GM12878 (cell line): ENCODE data around the gene JDP2. TPM values are rescaled to one million over a fixed set of nuclear protein-coding genes. Genes with fewer than 3 reads are reported as not detected.

Source experiments
- ATAC-seq: fragments of 200-7000 bp; cut with Tn5 transposase; 3 replicates; pipeline ENCODE4 v1.9.1; 2020; ENCODE audit warnings: mild to moderate bottlenecking, moderate library complexity
- BruUV-seq: library from RNA; stranded (reverse); fragments of 400-500 nt; replicated peaks from 2 replicates; lab custom pipeline; 2021; lab: Mats Ljungman, UMichigan
- CTCF ChIA-PET: fragments of 300-600 bp; sonication (Branson Sonifier 250); formaldehyde crosslinking; extraction: SDS; loops from one replicate; lab custom pipeline; 2021; ENCODE audit warnings: inconsistent platforms; lab: Yijun Ruan, JAX
- POLR2A ChIA-PET: fragments of 350-600 bp; formaldehyde crosslinking; extraction: SDS; loops from one replicate; lab custom pipeline; 2021; ENCODE audit warnings: inconsistent platforms; lab: Charles Lee
- RAD21 ChIA-PET: fragments of 300-600 bp; sonication (Branson Sonifier 250); formaldehyde crosslinking; loops from one replicate; lab custom pipeline; 2023; ENCODE audit warnings: antibody characterized with exemption; ENCODE audit not compliant: unreplicated experiment; lab: Charles Lee
- SMC1A ChIA-PET: fragments of 300-600 bp; sonication (Branson Sonifier 250); formaldehyde crosslinking; loops from one replicate; lab custom pipeline; 2023; ENCODE audit not compliant: unreplicated experiment, uncharacterized antibody; lab: Charles Lee
- DNase-seq: peaks from one replicate; pipeline ENCODE4 v3.0.0-alpha.2; 2011; ENCODE audit warnings: low read depth, low spot score
- FAIRE-seq: peaks from 3 replicates; lab custom pipeline; 2011; peaks lifted over from hg19 to GRCh38; lab: Jason Lieb, UNC
- H2AFZ ChIP-seq: 2 replicates; pipeline ENCODE4 v1.6.0; 2011; ENCODE audit warnings: low read depth, low read length, control low read depth; ENCODE audit not compliant: control insufficient read depth
- H3K27ac ChIP-seq: 2 replicates; pipeline ENCODE4 v1.5.1; 2011; ENCODE audit warnings: control low read depth; ENCODE audit not compliant: control insufficient read depth, insufficient read depth
- H3K27me3 ChIP-seq, 2 experiments: replicated peaks in 1 of 2; 2 replicates each; pipeline versions ENCODE4 v1.6.0 to v1.6.1; 2011; ENCODE audit warnings: low read length in 1 of 2; ENCODE audit not compliant: control insufficient read depth in 2 of 2, insufficient read depth in 2 of 2
- H3K36me3 ChIP-seq, 2 experiments: 2 replicates each; pipeline ENCODE4 v1.5.1; 2011; ENCODE audit warnings: low read length in 1 of 2; ENCODE audit not compliant: control insufficient read depth in 2 of 2, insufficient read depth in 2 of 2
- H3K4me1 ChIP-seq: 2 replicates; pipeline ENCODE4 v1.6.1; 2011; ENCODE audit warnings: mild to moderate bottlenecking, low read length, moderate library complexity, mixed read lengths; ENCODE audit not compliant: control insufficient read depth, insufficient read depth
- H3K4me2 ChIP-seq: 2 replicates; pipeline ENCODE4 v1.6.0; 2011; ENCODE audit warnings: control low read depth; ENCODE audit not compliant: control insufficient read depth, insufficient read depth
- H3K4me3 ChIP-seq: fragments of 200-600 bp; sonication (generic); 2 replicates; pipeline ENCODE4 v1.5.1; 2016
- H3K79me2 ChIP-seq: 2 replicates; pipeline ENCODE4 v1.6.0; 2011; ENCODE audit warnings: low read length; ENCODE audit not compliant: control insufficient read depth, insufficient read depth
- H3K9ac ChIP-seq: 2 replicates; pipeline ENCODE4 v1.8.0; 2011; ENCODE audit warnings: low read length, control low read depth, mixed read lengths; ENCODE audit not compliant: control insufficient read depth, insufficient read depth
- H3K9me3 ChIP-seq: replicated peaks from 3 replicates; pipeline ENCODE4 v1.5.1; 2011; ENCODE audit warnings: mild to moderate bottlenecking, low read length; ENCODE audit not compliant: control insufficient read depth, insufficient read depth
- H4K20me1 ChIP-seq: 2 replicates; pipeline ENCODE4 v1.6.0; 2011; ENCODE audit not compliant: control insufficient read depth, insufficient read depth
- ATF2 ChIP-seq: IDR thresholded peaks from 2 replicates; pipeline ENCODE4 v1.6.1; 2012; ENCODE audit warnings: low read length, inconsistent platforms
- ATF7 ChIP-seq: fragments of 450-650 bp; IDR thresholded peaks from 2 replicates; pipeline ENCODE4 v1.6.1; 2016; ENCODE audit warnings: low read depth, mild to moderate bottlenecking
- EED ChIP-seq: sonication (generic); IDR thresholded peaks from 2 replicates; pipeline ENCODE4 v1.6.1; 2016; ENCODE audit warnings: antibody characterized with exemption, low read depth
- EZH2 ChIP-seq: IDR thresholded peaks from 2 replicates; pipeline ENCODE4 v1.6.1; 2012; ENCODE audit warnings: low read depth, mild to moderate bottlenecking, control low read depth, inconsistent platforms, low read length, borderline replicate concordance; ENCODE audit not compliant: control insufficient read depth
- HCFC1 ChIP-seq: fragments of 150-350 bp; IDR thresholded peaks from 2 replicates; pipeline ENCODE4 v1.6.1; 2014; ENCODE audit warnings: low read length
- IKZF1 ChIP-seq: fragments of 450-650 bp; conservative IDR thresholded peaks from 2 replicates; pipeline ENCODE4 v1.6.1; 2017; ENCODE audit warnings: antibody characterized with exemption, mild to moderate bottlenecking
- MTA2 ChIP-seq: fragments of 450-650 bp; IDR thresholded peaks from 2 replicates; pipeline ENCODE4 v1.6.1; 2016; ENCODE audit warnings: low read depth, mild to moderate bottlenecking, moderate library complexity
- MXI1 ChIP-seq: fragments of 150-350 bp; IDR thresholded peaks from 2 replicates; pipeline ENCODE4 v1.6.1; 2011; ENCODE audit warnings: low read depth, mild to moderate bottlenecking, inconsistent platforms, low read length, improper control_type of control experiment
- NRF1 ChIP-seq: conservative IDR thresholded peaks from 2 replicates; pipeline ENCODE4 v1.6.1; 2011; ENCODE audit warnings: mild to moderate bottlenecking, low read depth, low read length, improper control_type of control experiment
- PAX5 ChIP-seq: IDR thresholded peaks from 2 replicates; pipeline ENCODE4 v1.6.1; 2011; ENCODE audit warnings: low read depth, low read length, borderline replicate concordance
- PAX8 ChIP-seq: fragments of 450-650 bp; IDR thresholded peaks from 2 replicates; pipeline ENCODE4 v1.6.1; 2017; ENCODE audit warnings: mild to moderate bottlenecking, moderate library complexity
- POLR2A ChIP-seq: IDR thresholded peaks from 2 replicates; pipeline ENCODE4 v1.6.1; 2011; ENCODE audit warnings: low read depth, mild to moderate bottlenecking, low read length
- RAD51 ChIP-seq: fragments of 450-650 bp; IDR thresholded peaks from 2 replicates; pipeline ENCODE4 v1.6.1; 2016; ENCODE audit warnings: moderate library complexity, mild to moderate bottlenecking, inconsistent platforms
- RELB ChIP-seq: fragments of 450-650 bp; IDR thresholded peaks from 2 replicates; pipeline ENCODE4 v1.6.1; 2017; ENCODE audit warnings: low read depth, mild to moderate bottlenecking, moderate library complexity
- SMAD5 ChIP-seq: IDR thresholded peaks from 2 replicates; pipeline ENCODE4 v1.6.1; 2016; ENCODE audit warnings: antibody characterized with exemption, low read depth
- SRF ChIP-seq, 2 experiments: IDR thresholded peaks; 2 replicates each; pipeline ENCODE4 v1.6.1; 2011; ENCODE audit warnings: low read depth in 2 of 2, low read length in 2 of 2, mild to moderate bottlenecking in 1 of 2, moderate library complexity in 1 of 2
- TCF12 ChIP-seq: IDR thresholded peaks from 2 replicates; pipeline ENCODE4 v1.6.1; 2011; ENCODE audit warnings: low read depth, mild to moderate bottlenecking, low read length
- ZBTB11 ChIP-seq: fragments of 450-650 bp; formaldehyde crosslinking; IDR thresholded peaks from 2 replicates; pipeline ENCODE4 v1.5.0; 2022; ENCODE audit warnings: mild to moderate bottlenecking, missing genetic modification characterization
- ZNF217 ChIP-seq: fragments of 450-650 bp; IDR thresholded peaks from 2 replicates; pipeline ENCODE4 v1.6.1; 2017; ENCODE audit warnings: antibody characterized with exemption, mild to moderate bottlenecking
- ZSCAN29 ChIP-seq: fragments of 450-650 bp; IDR thresholded peaks from 2 replicates; pipeline ENCODE4 v1.6.1; 2017; ENCODE audit warnings: mild to moderate bottlenecking, moderate library complexity
- WGBS: methylation state at CpG from one replicate; pipeline ENCODE4 v1.1.6; 2016; ENCODE audit warnings: low lambda C conversion rate; ENCODE audit not compliant: insufficient replicate concordance, insufficient coverage; ENCODE audit errors: missing lambda C conversion rate; 5-methylcytosine and 5-hydroxymethylcytosine counted together
- in situ Hi-C: fragments of 300-500 bp; cut with MboI; formaldehyde crosslinking; loops from 9 replicates; pipeline ENCODE4 v1.14.3; 2018; ENCODE audit warnings: mixed read lengths
- intact Hi-C: fragments of 100-400 bp; cut with micrococcal nuclease; formaldehyde crosslinking; loops from one replicate; pipeline ENCODE4 v1.14.2; 2022; ENCODE audit not compliant: unreplicated experiment
- polyA plus RNA-seq, 11 experiments: library from polyadenylated mRNA; depleted of rRNA in 4 of 11; unstranded in 6 of 11; stranded (reverse) in 5 of 11; fragments of >200 nt; fragmentation: Nextera tagmentation in 4 of 11; fragmentation: Illumina TruSeq in 1 of 11; extraction: Ambion mirVana in 4 of 11; extraction: Trizol in 1 of 11; gene quantifications; 1 replicate in 1 of 11; 2 replicates in 10 of 11; pipeline versions ENCODE4 v1.2.1 to v1.2.3, GENCODE V29; 2011 to 2016; ENCODE audit warnings: inconsistent platforms in 2 of 11, missing spikeins in 2 of 11, low read depth in 1 of 11
- total RNA-seq, 4 experiments: library from RNA; depleted of rRNA in 3 of 4; stranded (reverse); fragments of >200 nt in 3 of 4; fragmentation: Illumina TruSeq in 1 of 4; extraction: Trizol in 1 of 4; gene quantifications; 2 replicates each; pipeline versions ENCODE4 v1.2.1 to v1.2.3, GENCODE V29; 2013 to 2021

Gene JDP2
- total and polyA plus RNA-seq, 10 of the 15 experiments (the other 5 are each of a cell fraction or from before 2014, with no cell fraction given), result 0.71 to 21.3 (median 11.2) TPM

- H2AFZ ChIP-seq, result no peak overlapping the region
- no peak overlapping the region for H3K4me3 ChIP-seq
- CTCF ChIA-PET, result no interaction called here
- POLR2A ChIA-PET, result no interaction called here
- H3K27ac ChIP-seq, result no peak overlapping the region
- in situ Hi-C loops, result no loop called here
- H3K27me3 ChIP-seq, result no peaks in the 10 kb centered on the region
- no TSS peak for BruUV-seq
- H3K9ac ChIP-seq, result no peak overlapping the region
- no peak overlapping the region for H3K4me2 ChIP-seq
- intact Hi-C loops, result no loop called here
- SMC1A ChIA-PET, result interaction anchor here (0.6 to 1.9 kb wide), 3 partner anchors 12 to 88 kb away, joined by 3 to 10 read pairs (median 3); no protein-coding TSS in a partner anchor
- DNase-seq, result no peak
- WGBS, result 94% methylated on average over 3 of the region's 3 CpGs
- no peaks in the 10 kb centered on the region for H3K36me3 ChIP-seq
- ATAC-seq, result no peak
- H3K4me1 ChIP-seq, result no peaks in the 10 kb centered on the region
- H4K20me1 ChIP-seq, result no peaks in the 10 kb centered on the region
- TF ChIP-seq PAX8 (no peak), POLR2A (no peak), ZBTB11 (CRISPR knock-in tag) (no peak), RELB (no peak), HCFC1 (no peak), NRF1 (no peak), IKZF1 (no peak), SMAD5 (no peak), EED (no peak), SRF (IDR thresholded peaks at IDR 0.05; ENCODE audit: low read depth in 2 of 2, low read length in 2 of 2) (no peak), MTA2 (no peak), ATF2 (no peak), TCF12 (no peak), ZNF217 (no peak), RAD51 (no peak), MXI1 (no peak), EZH2 (no peak), ATF7 (no peak), PAX5 (no peak), ZSCAN29 (no peak)
- no peak for FAIRE-seq
- RAD21 ChIA-PET, result no interaction called here
- no peaks in the 10 kb centered on the region for H3K79me2 ChIP-seq
- H3K9me3 ChIP-seq, result no peaks in the 10 kb centered on the region
These were observed 37.6 kb upstream of the JDP2 start for GRCh38 chr14:75390183-75390582.
